H9 (cell line): ENCODE results near the gene KRT9. TPM values are rescaled to one million over a fixed set of nuclear protein-coding genes. Genes with fewer than 3 reads are reported as not detected.

Experiments used
- DNase-seq: peaks from one replicate; pipeline ENCODE4 v3.0.0-alpha.2; 2017
- H2AFZ ChIP-seq: one replicate; pipeline ENCODE4 v1.6.1; 2013; ENCODE audit warnings: mild to moderate bottlenecking, low read length, control low read depth, moderate library complexity
- H2AK5ac ChIP-seq: 2 replicates; pipeline ENCODE4 v1.6.1; 2013; ENCODE audit warnings: low read length, control low read depth, mixed read lengths; ENCODE audit not compliant: insufficient read length
- H2BK120ac ChIP-seq: one replicate; pipeline ENCODE4 v1.6.1; 2013; ENCODE audit warnings: low read depth, mild to moderate bottlenecking, low read length, control low read depth, inconsistent platforms; ENCODE audit not compliant: poor library complexity, severe bottlenecking
- H2BK12ac ChIP-seq: 2 replicates; pipeline ENCODE4 v1.6.1; 2013; ENCODE audit warnings: low read length, control low read depth, mixed read lengths, low read depth; ENCODE audit not compliant: insufficient read length
- H2BK15ac ChIP-seq: 2 replicates; pipeline ENCODE4 v1.6.1; 2013; ENCODE audit warnings: low read depth, low read length, control low read depth
- H2BK20ac ChIP-seq: one replicate; pipeline ENCODE4 v1.6.1; 2013; ENCODE audit warnings: low read depth, mild to moderate bottlenecking, low read length, control low read depth, inconsistent platforms; ENCODE audit not compliant: poor library complexity, severe bottlenecking
- H2BK5ac ChIP-seq: 2 replicates; pipeline ENCODE4 v1.6.1; 2013; ENCODE audit warnings: low read length, control low read depth, mixed read lengths; ENCODE audit not compliant: insufficient read length
- H3K14ac ChIP-seq: 2 replicates; pipeline ENCODE4 v1.6.1; 2013; ENCODE audit warnings: low read length, control low read depth; ENCODE audit not compliant: insufficient read depth
- H3K18ac ChIP-seq: 2 replicates; pipeline ENCODE4 v1.6.1; 2013; ENCODE audit warnings: low read depth, mild to moderate bottlenecking, mixed read lengths, low read length, control low read depth; ENCODE audit not compliant: insufficient read length
- H3K23ac ChIP-seq: 2 replicates; pipeline ENCODE4 v1.6.1; 2013; ENCODE audit warnings: low read length, control low read depth, mixed read lengths, low read depth; ENCODE audit not compliant: insufficient read length
- H3K23me2 ChIP-seq: 2 replicates; pipeline ENCODE4 v1.6.1; 2013; ENCODE audit warnings: low read depth, mild to moderate bottlenecking, mixed read lengths, low read length, control low read depth; ENCODE audit not compliant: insufficient read length, poor library complexity, severe bottlenecking
- H3K27ac ChIP-seq: 2 replicates; pipeline ENCODE4 v1.5.1; 2013; ENCODE audit warnings: low read length, control low read depth, mixed read lengths, low read depth; ENCODE audit not compliant: insufficient read length
- H3K27me3 ChIP-seq: 2 replicates; pipeline ENCODE4 v1.6.1; 2013; ENCODE audit warnings: low read length, control low read depth, inconsistent platforms; ENCODE audit not compliant: insufficient read depth
- H3K4ac ChIP-seq: 2 replicates; pipeline ENCODE4 v1.6.1; 2013; ENCODE audit warnings: low read depth, mild to moderate bottlenecking, control low read depth, inconsistent platforms, low read length, moderate library complexity
- H3K4me1 ChIP-seq: 2 replicates; pipeline ENCODE4 v1.6.1; 2013; ENCODE audit warnings: low read length, control low read depth, inconsistent platforms; ENCODE audit not compliant: insufficient read depth
- H3K4me2 ChIP-seq: 2 replicates; pipeline ENCODE4 v1.6.1; 2013; ENCODE audit warnings: low read length, control low read depth, mixed read lengths; ENCODE audit not compliant: insufficient read length, insufficient read depth
- H3K56ac ChIP-seq: 2 replicates; pipeline ENCODE4 v1.6.1; 2013; ENCODE audit warnings: low read depth, mild to moderate bottlenecking, mixed read lengths, low read length, control low read depth; ENCODE audit not compliant: insufficient read length
- H3K79me1 ChIP-seq: 2 replicates; pipeline ENCODE4 v1.6.1; 2013; ENCODE audit warnings: low read depth, mild to moderate bottlenecking, moderate library complexity, low read length, control low read depth, inconsistent platforms; ENCODE audit not compliant: insufficient read depth, poor library complexity, severe bottlenecking
- H3K79me2 ChIP-seq: 2 replicates; pipeline ENCODE4 v1.6.1; 2013; ENCODE audit warnings: low read length, control low read depth, inconsistent platforms; ENCODE audit not compliant: insufficient read depth
- H3K9ac ChIP-seq: 2 replicates; pipeline ENCODE4 v1.6.1; 2013; ENCODE audit warnings: low read length, control low read depth, mixed read lengths; ENCODE audit not compliant: insufficient read length; ENCODE audit errors: extremely low read depth
- H3K9me3 ChIP-seq: one replicate; pipeline ENCODE4 v1.6.1; 2013; ENCODE audit warnings: low read depth, low read length, inconsistent platforms; ENCODE audit not compliant: control insufficient read depth
- H3T11ph ChIP-seq: one replicate; pipeline ENCODE4 v1.6.1; 2013; ENCODE audit warnings: mild to moderate bottlenecking, low read length, control low read depth, inconsistent platforms
- H4K20me1 ChIP-seq: one replicate; pipeline ENCODE4 v1.6.1; 2013; ENCODE audit not compliant: control insufficient read depth, insufficient read length, insufficient read depth
- H4K5ac ChIP-seq: 2 replicates; pipeline ENCODE4 v1.6.1; 2013; ENCODE audit warnings: low read depth, mild to moderate bottlenecking, mixed read lengths, low read length, control low read depth; ENCODE audit not compliant: insufficient read length
- H4K8ac ChIP-seq: replicated peaks from 2 replicates; pipeline ENCODE4 v1.6.1; 2013; ENCODE audit warnings: low read length, control low read depth, mixed read lengths, low read depth; ENCODE audit not compliant: insufficient read length
- H4K91ac ChIP-seq: 2 replicates; pipeline ENCODE4 v1.6.1; 2013; ENCODE audit warnings: low read depth, mild to moderate bottlenecking, moderate library complexity, mixed read lengths, low read length, control low read depth; ENCODE audit not compliant: insufficient read length
- H3K27ac Mint-ChIP-seq, 3 experiments: 2 replicates in 2 of 3; 3 replicates in 1 of 3; pipeline ENCODE4 v1.8.0; 2020 to 2021; ENCODE audit warnings: mixed read lengths in 3 of 3, mild to moderate bottlenecking in 1 of 3, moderate library complexity in 1 of 3
- H3K27me3 Mint-ChIP-seq: 2 replicates; pipeline ENCODE4 v1.8.0; 2021; ENCODE audit warnings: low read depth, mild to moderate bottlenecking, moderate library complexity, mixed read lengths
- H3K36me3 Mint-ChIP-seq, 3 experiments: 2 replicates in 2 of 3; 3 replicates in 1 of 3; pipeline ENCODE4 v1.8.0; 2020 to 2021; ENCODE audit warnings: low read depth in 3 of 3, mixed read lengths in 3 of 3; ENCODE audit not compliant: insufficient read depth in 1 of 3
- H3K4me1 Mint-ChIP-seq, 2 experiments: 2 replicates each; pipeline ENCODE4 v1.8.0; 2020; ENCODE audit warnings: mixed read lengths in 2 of 2
- H3K4me3 Mint-ChIP-seq, 2 experiments: 2 replicates in 1 of 2; 3 replicates in 1 of 2; pipeline ENCODE4 v1.8.0; 2020 to 2021; ENCODE audit warnings: mild to moderate bottlenecking in 2 of 2, mixed read lengths in 2 of 2, moderate library complexity in 1 of 2
- H3K9me3 Mint-ChIP-seq, 2 experiments: 2 replicates in 1 of 2; 3 replicates in 1 of 2; pipeline ENCODE4 v1.8.0; 2020; ENCODE audit warnings: mild to moderate bottlenecking in 2 of 2, mixed read lengths in 2 of 2, moderate library complexity in 1 of 2
- CTCF ChIP-seq: fragments of 200-600 bp; sonication (generic); conservative IDR thresholded peaks from 3 replicates; pipeline ENCODE4 v1.8.0; 2021; ENCODE audit warnings: antibody characterized with exemption, mild to moderate bottlenecking
- WGBS: extraction: QIAGEN DNeasy Blood & Tissue Kit; methylation state at CpG from one replicate; pipeline ENCODE4 v1.1.7; 2013; ENCODE audit warnings: missing lambda C conversion rate, low lambda C conversion rate, mixed read lengths; ENCODE audit not compliant: insufficient read length; ENCODE audit errors: extremely low coverage; 5-methylcytosine and 5-hydroxymethylcytosine counted together
- total RNA-seq: library from RNA; stranded (reverse); gene quantifications from 2 replicates; pipeline ENCODE4 v1.2.1, GENCODE V29; 2021

KRT9 gene
- total RNA-seq, 1 experiment from 2014 or later = not detected

- no peak for DNase-seq
- no peak overlapping the region for H3K4me3 Mint-ChIP-seq
- no CpG with 5 or more reads among the region's 8 CpGs for WGBS
- peaks cover 0 to 13% (median 1%) of the 10 kb centered on the region in 3 experiments; a peak in 4 of 7 replicates for H3K36me3 Mint-ChIP-seq
- Histone ChIP-seq H2BK120ac (no peak overlapping the region), H3K4me1 (no peaks in the 10 kb centered on the region), H3T11ph (no peak overlapping the region), H2AFZ (no peak overlapping the region), H3K79me2 (no peaks in the 10 kb centered on the region), H2BK5ac (no peak overlapping the region), H3K27ac (no peak overlapping the region), H4K5ac (no peak overlapping the region), H4K91ac (no peak overlapping the region), H3K23me2 (no peaks in the 10 kb centered on the region), H3K9ac (no peak overlapping the region), H3K79me1 (no peaks in the 10 kb centered on the region), H4K20me1 (no peaks in the 10 kb centered on the region), H2AK5ac (no peak overlapping the region), H2BK15ac (no peak overlapping the region), H3K23ac (no peak overlapping the region), H3K4me2 (no peak overlapping the region), H4K8ac (no peak overlapping the region), H3K9me3 (no peaks in the 10 kb centered on the region), H2BK20ac (no peak overlapping the region), H2BK12ac (no peak overlapping the region), H3K14ac (no peak overlapping the region), H3K18ac (no peak overlapping the region), H3K27me3 (no peaks in the 10 kb centered on the region), H3K4ac (no peak overlapping the region), H3K56ac (no peak overlapping the region)
- no peak for TF ChIP-seq CTCF
- peaks cover 20% of the 10 kb centered on the region for H3K27me3 Mint-ChIP-seq
- peaks cover 32 to 45% of the 10 kb centered on the region in 2 experiments for H3K4me1 Mint-ChIP-seq
- H3K9me3 Mint-ChIP-seq = peaks cover 3 to 11% of the 10 kb centered on the region in 2 experiments; a peak in 4 of 5 replicates
- no peak overlapping the region; a peak in 1 of 7 replicates for H3K27ac Mint-ChIP-seq
Measured at GRCh38 chr17:41549596-41550039, 22.2 kb downstream of the KRT9 start.
